Mammary epithelial cell (primary cell): ENCODE data around the gene TMTC2.

Experiments used
- CTCF ChIP-seq, 2 donors: IDR thresholded peaks in 1 of 2; conservative IDR thresholded peaks in 1 of 2; 2 replicates each; pipeline ENCODE4 v1.5.1; 2011 to 2012; ENCODE audit warnings: inconsistent platforms in 2 of 2, low read length in 2 of 2, mild to moderate bottlenecking in 2 of 2, control low read depth in 1 of 2, low read depth in 1 of 2; ENCODE audit not compliant: insufficient read depth in 1 of 2; ENCODE audit errors: extremely low read depth in 1 of 2
- EZH2 ChIP-seq: IDR thresholded peaks from 2 replicates; pipeline ENCODE4 v1.6.1; 2012; ENCODE audit warnings: low read length, inconsistent platforms, borderline replicate concordance

- TF ChIP-seq EZH2 (no peak), CTCF (conservative IDR thresholded peaks at IDR 0.05 in 1 of 2, IDR thresholded peaks at IDR 0.05 in 1 of 2; ENCODE audit: extremely low read depth in 1 of 2, insufficient read depth in 1 of 2, low read depth in 1 of 2, low read length in 2 of 2) (no peak)
These were observed 323.6 kb downstream of the TMTC2 start for GRCh38 chr12:83010169-83010804.
